Transverse colon (tissue), 4 donors: ENCODE data around the gene LENG1. TPM values are rescaled to one million over a fixed set of nuclear protein-coding genes. Genes with fewer than 3 reads are reported as not detected.

Experiments
- DNase-seq: peaks from one replicate; pipeline ENCODE4 v3.0.0-alpha.2; 2019
- H3K27ac ChIP-seq, 4 donors: fragments of 200-600 bp; sonication (generic); 2 replicates each; pipeline ENCODE4 v1.5.1; 2016 to 2018; ENCODE audit warnings: inconsistent platforms in 4 of 4
- H3K27me3 ChIP-seq: fragments of 200-600 bp; sonication (generic); 2 replicates; pipeline ENCODE4 v1.5.1; 2017; ENCODE audit warnings: inconsistent platforms
- H3K36me3 ChIP-seq, 4 donors: fragments of 200-600 bp; sonication (generic); 2 replicates each; pipeline ENCODE4 v1.5.1; 2017 to 2019; ENCODE audit warnings: inconsistent platforms in 4 of 4
- H3K4me1 ChIP-seq, 4 donors: fragments of 200-600 bp; sonication (generic); 2 replicates each; pipeline ENCODE4 v1.5.1; 2017 to 2020; ENCODE audit warnings: inconsistent platforms in 4 of 4
- H3K4me3 ChIP-seq, 4 donors: fragments of 200-600 bp; sonication (generic); 1 replicate in 1 of 4; 2 replicates in 3 of 4; pipeline versions ENCODE4 v1.5.1 to v1.6.1; 2017 to 2019; ENCODE audit warnings: inconsistent platforms in 4 of 4
- H3K9me3 ChIP-seq, 2 donors: fragments of 200-600 bp; sonication (generic); 2 replicates each; pipeline ENCODE4 v1.5.1; 2017 to 2019; ENCODE audit warnings: inconsistent platforms in 2 of 2
- CTCF ChIP-seq, 5 experiments: fragments of 200-600 bp in 3 of 5; fragments of 450-650 bp in 2 of 5; sonication (generic) in 3 of 5; IDR thresholded peaks; 1 replicate in 2 of 5; 2 replicates in 3 of 5; pipeline ENCODE4 v1.5.1; 2016 to 2017; ENCODE audit warnings: antibody characterized with exemption in 5 of 5, inconsistent platforms in 3 of 5, mild to moderate bottlenecking in 2 of 5, moderate library complexity in 1 of 5
- EP300 ChIP-seq: sonication (generic); formaldehyde crosslinking; IDR thresholded peaks from one replicate; pipeline ENCODE4 v1.6.1; 2017; ENCODE audit warnings: antibody characterized with exemption, low read depth
- POLR2A ChIP-seq: fragments of 450-650 bp; IDR thresholded peaks from one replicate; pipeline ENCODE4 v1.6.1; 2016; ENCODE audit warnings: antibody characterized with exemption, mild to moderate bottlenecking, moderate library complexity
- POLR2AphosphoS5 ChIP-seq, 3 donors: sonication (generic); formaldehyde crosslinking; IDR thresholded peaks; one replicate each; pipeline ENCODE4 v1.6.1; 2016; ENCODE audit warnings: antibody characterized with exemption in 3 of 3
- WGBS, 2 donors: methylation state at CpG; one replicate each; pipeline ENCODE4 v1.1.5; 2018; ENCODE audit warnings: low coverage in 1 of 2; 5-methylcytosine and 5-hydroxymethylcytosine counted together
- in situ Hi-C, 4 donors: fragments of 200-750 bp; cut with MboI; loops; one replicate each; pipeline versions ENCODE4 v1.15.0 to v1.15.1; 2017; ENCODE audit warnings: low sequenced_read_pairs in 3 of 4, low pct_ligation_motif_present in 1 of 4, low pct_unique_long_range_greater_than_20kb in 1 of 4
- intact Hi-C: fragments of 100-400 bp; cut with DNase I; formaldehyde crosslinking; loops from one replicate; pipeline ENCODE4 v1.15.1; 2023; ENCODE audit warnings: low total_unique reads
- total RNA-seq, 4 donors: library from RNA; depleted of rRNA; stranded (reverse); fragments of >200 nt; gene quantifications; one replicate each; pipeline ENCODE4 v1.1.0, GENCODE V29; 2016

LENG1 gene
- total RNA-seq, 4 donors from 2014 or later, result 3.4 to 11.1 (median 5.8) TPM

GRCh38 chr19:54127688-54128440 is 31.7 kb downstream of the LENG1 start:
- no peak overlapping the region for H3K4me3 ChIP-seq
- in situ Hi-C loops (no loop called here), intact Hi-C loops (no loop called here)
- TF ChIP-seq CTCF (IDR thresholded peaks at IDR 0.05), result no peak
- TF ChIP-seq EP300, result no peak
- TF ChIP-seq POLR2AphosphoS5 (IDR thresholded peaks at IDR 0.05), result no peak
- no peak for TF ChIP-seq POLR2A
- H3K27me3 ChIP-seq, result no peaks in the 10 kb centered on the region
- WGBS, 2 donors, result 91 to 96% methylated on average over 18 to 41 of the region's 44 CpGs
- no peak for DNase-seq
- no peak overlapping the region for H3K27ac ChIP-seq
- H3K36me3 ChIP-seq, result peaks cover 0 to 64% (median 13%) of the 10 kb centered on the region in 4 donors
- no peaks in the 10 kb centered on the region for H3K4me1 ChIP-seq
- no peaks in the 10 kb centered on the region for H3K9me3 ChIP-seq

GRCh38 chr19:54125713-54126112 is 33.8 kb downstream of the LENG1 start:
- Histone ChIP-seq H3K4me3 (no peak overlapping the region), H3K9me3 (no peaks in the 10 kb centered on the region), H3K4me1 (no peaks in the 10 kb centered on the region), H3K27me3 (no peaks in the 10 kb centered on the region), H3K36me3 (peaks cover 0 to 75% (median 16%) of the 10 kb centered on the region in 4 donors), H3K27ac (no peak overlapping the region)
- WGBS, 2 donors, result 87% methylated on average over 9 of the region's 9 CpGs; no CpG with 5 or more reads in 1 of the 2 donors
- TF ChIP-seq CTCF (IDR thresholded peaks at IDR 0.05) (no peak), EP300 (no peak), POLR2A (no peak), POLR2AphosphoS5 (IDR thresholded peaks at IDR 0.05) (no peak)
- intact Hi-C loops, result no loop called here
- no peak for DNase-seq
- in situ Hi-C loops, result no loop called here

- no peak for DNase-seq
- H3K4me1 ChIP-seq, result no peaks in the 10 kb centered on the region
- no peaks in the 10 kb centered on the region for H3K9me3 ChIP-seq
- no peak overlapping the region for H3K4me3 ChIP-seq
- in situ Hi-C loops (no loop called here), intact Hi-C loops (loop anchor here (5.0 kb wide), 1 partner anchor 1148 kb away; no protein-coding TSS in a partner anchor)
- no peaks in the 10 kb centered on the region for H3K27me3 ChIP-seq
- H3K27ac ChIP-seq, result no peak overlapping the region
- peaks cover 0 to 79% (median 14%) of the 10 kb centered on the region in 4 donors for H3K36me3 ChIP-seq
- WGBS, 2 donors, result 93% methylated on average over 18 of the region's 19 CpGs; no CpG with 5 or more reads in 1 of the 2 donors
- TF ChIP-seq POLR2A, result no peak
Observed at GRCh38 chr19:54124393-54124792, 35.1 kb downstream of the LENG1 start.

GRCh38 chr19:54123682-54124081 is 35.8 kb downstream of the LENG1 start:
- Histone ChIP-seq H3K27ac (no peak overlapping the region), H3K36me3 (peaks cover 0 to 75% (median 12%) of the 10 kb centered on the region in 4 donors), H3K9me3 (no peaks in the 10 kb centered on the region), H3K4me3 (no peak overlapping the region), H3K4me1 (no peaks in the 10 kb centered on the region), H3K27me3 (no peaks in the 10 kb centered on the region)
- no peak for TF ChIP-seq CTCF (IDR thresholded peaks at IDR 0.05)
- 92% methylated on average over 17 of the region's 17 CpGs; no CpG with 5 or more reads in 1 of the 2 donors for WGBS, 2 donors
- in situ Hi-C loops (no loop called here), intact Hi-C loops (loop anchor here (5.0 kb wide), 1 partner anchor 1149 kb away; no protein-coding TSS in a partner anchor)
- no peak for DNase-seq
